Kidney (tissue), 14 donors: ENCODE measurements around the gene NBL1. TPM values are rescaled to one million over a fixed set of nuclear protein-coding genes. Genes with fewer than 3 reads are reported as not detected.

Experiments used
- DNase-seq, 5 donors: peaks; one replicate each; pipeline ENCODE4 v3.0.0-alpha.2; 2013 to 2020
- FAIRE-seq: peaks from 2 replicates; lab custom pipeline; 2012; peaks lifted over from hg19 to GRCh38; lab: Jason Lieb, UNC
- H3K27ac ChIP-seq, 2 donors: one replicate each; pipeline ENCODE4 v1.7.0; 2013; ENCODE audit warnings: low read depth in 2 of 2, low read length in 2 of 2, inconsistent platforms in 1 of 2
- H3K27me3 ChIP-seq: one replicate; pipeline ENCODE4 v1.7.1; 2013; ENCODE audit warnings: low read length, inconsistent platforms; ENCODE audit not compliant: control insufficient read depth, insufficient read depth
- H3K36me3 ChIP-seq, 3 donors: one replicate each; pipeline versions ENCODE4 v1.7.0 to v1.7.1; 2013; ENCODE audit warnings: low read length in 3 of 3, control low read depth in 1 of 3, inconsistent platforms in 1 of 3; ENCODE audit not compliant: insufficient read depth in 3 of 3, control insufficient read depth in 2 of 3
- H3K4me1 ChIP-seq, 3 donors: one replicate each; pipeline versions ENCODE4 v1.7.0 to v1.7.1; 2013; ENCODE audit warnings: low read length in 3 of 3, inconsistent platforms in 1 of 3, low read depth in 1 of 3; ENCODE audit not compliant: control insufficient read depth in 2 of 3, insufficient read depth in 2 of 3
- H3K4me3 ChIP-seq, 3 donors: one replicate each; pipeline versions ENCODE4 v1.7.0 to v1.8.1; 2013; ENCODE audit warnings: low read length in 3 of 3, control low read depth in 1 of 3, inconsistent platforms in 1 of 3
- H3K9ac ChIP-seq, 3 donors: one replicate each; pipeline versions ENCODE4 v1.7.0 to v1.7.1; 2013; ENCODE audit warnings: low read length in 3 of 3, control low read depth in 1 of 3, inconsistent platforms in 1 of 3
- H3K9me3 ChIP-seq, 3 donors: one replicate each; pipeline versions ENCODE4 v1.7.0 to v1.7.1; 2013; ENCODE audit warnings: low read length in 3 of 3, control low read depth in 1 of 3, inconsistent platforms in 1 of 3; ENCODE audit not compliant: control insufficient read depth in 2 of 3, insufficient read depth in 1 of 3
- intact Hi-C: fragments of 100-400 bp; cut with DNase I; formaldehyde crosslinking; loops from one replicate; pipeline ENCODE4 v1.11.1; 2022
- polyA plus RNA-seq: library from polyadenylated mRNA; stranded (reverse); fragments of 350-450 nt; fragmentation: Illumina TruSeq; extraction: RNeasy Lipid Tissue Mini Kit (QIAGEN cat#74804); gene quantifications from one replicate; pipeline ENCODE4 v1.2.3, GENCODE V29; 2014; ENCODE audit warnings: low read depth, low replicate concordance; ENCODE audit not compliant: insufficient read depth
- total RNA-seq: library from RNA; stranded (reverse); fragmentation: NEBNext Ultra II Directional; extraction: Animal tissue kit (Norgen Biotek cat#: 25700); gene quantifications from one replicate; pipeline ENCODE4 v1.2.1, GENCODE V29; 2021
- TF ChIP-seq, protein P1 (sequence below): IDR thresholded peaks from 3 replicates; pipeline ENCODE4 v1.5.1; 2012; ENCODE audit warnings: mild to moderate bottlenecking, moderate library complexity, borderline replicate concordance; ENCODE audit not compliant: insufficient read depth; ENCODE audit errors: extremely low read depth
- donor health status: control.
- donor health status: control.
- donor health status: control.
- donor health status: control.
- donor health status: control.
- donor health status: DM: yes; HTN: yes; CAD: no.
- donor health status: Normal renal cell carcinoma (clear cell type).

Gene NBL1
- total and polyA plus RNA-seq, 2 donors from 2014 or later = 47.4 to 141 TPM

DNA sequence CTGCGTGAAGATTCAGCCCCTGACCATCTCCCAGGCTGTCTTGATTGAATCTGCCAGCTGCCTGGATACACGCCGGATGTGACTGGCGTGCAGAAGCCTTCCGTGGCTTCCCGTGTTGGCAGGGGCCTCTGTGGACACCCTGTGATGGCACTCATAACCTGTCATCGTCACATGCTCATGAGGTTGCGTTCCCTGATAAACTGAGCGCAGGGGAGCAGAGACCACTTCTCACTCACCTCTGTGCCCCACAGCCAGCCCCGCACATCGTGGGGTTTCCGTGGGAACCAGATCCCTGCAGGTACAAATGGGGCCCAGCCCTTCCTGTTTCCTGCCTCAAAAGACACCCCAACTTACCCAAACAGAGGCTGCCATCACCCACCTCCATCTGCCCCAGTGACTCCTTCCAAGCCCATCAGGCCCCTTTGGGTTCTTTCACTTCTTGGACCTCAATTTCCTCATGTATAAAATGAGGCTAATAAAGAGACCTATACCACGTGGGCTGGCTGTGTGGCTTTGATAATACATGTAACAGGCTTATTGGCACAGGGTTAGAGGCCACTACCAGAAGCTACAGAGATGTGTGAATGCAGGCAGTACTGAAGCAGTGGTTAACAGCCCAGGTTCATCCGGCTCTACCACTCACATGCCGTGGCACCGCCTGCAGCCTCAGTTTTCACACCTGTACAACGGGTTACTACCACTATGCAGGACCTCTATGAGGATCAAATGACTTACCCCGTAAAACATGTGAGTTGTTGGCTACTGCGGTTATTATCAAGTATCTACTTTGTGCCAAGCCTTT, 44.1 kb downstream of the NBL1 start:
- Histone ChIP-seq H3K9me3 (no peaks in the 10 kb centered on the region), H3K4me1 (no peaks in the 10 kb centered on the region), H3K9ac (no peak overlapping the region), H3K4me3 (no peak overlapping the region), H3K27ac (no peak overlapping the region), H3K36me3 (peaks cover 0 to 13% (median 8%) of the 10 kb centered on the region in 3 donors), H3K27me3 (no peaks in the 10 kb centered on the region)
- intact Hi-C loops = no loop called here
- DNase-seq (no peak), FAIRE-seq (no peak)
- TF ChIP-seq, protein P1, sequence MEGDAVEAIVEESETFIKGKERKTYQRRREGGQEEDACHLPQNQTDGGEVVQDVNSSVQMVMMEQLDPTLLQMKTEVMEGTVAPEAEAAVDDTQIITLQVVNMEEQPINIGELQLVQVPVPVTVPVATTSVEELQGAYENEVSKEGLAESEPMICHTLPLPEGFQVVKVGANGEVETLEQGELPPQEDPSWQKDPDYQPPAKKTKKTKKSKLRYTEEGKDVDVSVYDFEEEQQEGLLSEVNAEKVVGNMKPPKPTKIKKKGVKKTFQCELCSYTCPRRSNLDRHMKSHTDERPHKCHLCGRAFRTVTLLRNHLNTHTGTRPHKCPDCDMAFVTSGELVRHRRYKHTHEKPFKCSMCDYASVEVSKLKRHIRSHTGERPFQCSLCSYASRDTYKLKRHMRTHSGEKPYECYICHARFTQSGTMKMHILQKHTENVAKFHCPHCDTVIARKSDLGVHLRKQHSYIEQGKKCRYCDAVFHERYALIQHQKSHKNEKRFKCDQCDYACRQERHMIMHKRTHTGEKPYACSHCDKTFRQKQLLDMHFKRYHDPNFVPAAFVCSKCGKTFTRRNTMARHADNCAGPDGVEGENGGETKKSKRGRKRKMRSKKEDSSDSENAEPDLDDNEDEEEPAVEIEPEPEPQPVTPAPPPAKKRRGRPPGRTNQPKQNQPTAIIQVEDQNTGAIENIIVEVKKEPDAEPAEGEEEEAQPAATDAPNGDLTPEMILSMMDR = no peak

DNA sequence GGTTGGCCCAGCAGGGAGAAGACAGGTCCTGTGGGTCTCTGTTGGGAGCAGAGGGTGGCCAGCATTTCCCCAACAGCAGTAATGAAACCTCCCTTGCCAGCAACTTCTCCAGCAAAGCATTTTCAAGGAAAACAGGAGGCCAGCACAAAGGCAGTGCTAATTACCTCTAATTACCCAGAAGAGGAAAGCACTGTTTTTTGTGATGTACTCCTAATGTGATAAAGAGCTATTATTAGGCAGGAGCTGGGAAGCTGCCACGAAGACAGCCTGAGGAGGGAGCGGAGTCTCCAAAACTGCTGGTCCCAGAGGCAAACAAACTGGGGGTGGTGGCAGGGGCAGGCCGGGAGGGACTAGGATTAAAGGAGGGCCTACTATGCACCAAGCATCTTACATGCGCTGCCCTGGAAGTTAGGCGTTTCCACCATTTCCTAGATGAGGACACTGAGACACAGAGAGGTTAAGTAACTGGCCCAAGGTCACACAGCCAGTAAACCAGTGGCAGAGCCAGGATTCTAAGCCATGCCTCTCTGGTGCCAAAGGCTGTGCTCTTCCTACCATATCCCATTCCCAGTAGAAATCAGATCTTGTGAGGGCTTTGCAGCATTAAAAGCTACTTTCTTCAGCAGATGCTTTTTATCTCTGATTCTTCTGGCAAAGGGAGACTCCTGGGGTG, 45.1 kb downstream of the NBL1 start:
- FAIRE-seq = no peak
- H3K9me3 ChIP-seq = no peaks in the 10 kb centered on the region
- no peak for DNase-seq
- no peaks in the 10 kb centered on the region for H3K27me3 ChIP-seq
- peaks cover 0 to 13% (median 8%) of the 10 kb centered on the region in 3 donors for H3K36me3 ChIP-seq
- H3K4me1 ChIP-seq = no peaks in the 10 kb centered on the region
- no peak overlapping the region for H3K4me3 ChIP-seq
- H3K27ac ChIP-seq = no peak overlapping the region
- TF ChIP-seq, protein P1 = no peak
- intact Hi-C loops = no loop called here
- no peak overlapping the region for H3K9ac ChIP-seq

DNA sequence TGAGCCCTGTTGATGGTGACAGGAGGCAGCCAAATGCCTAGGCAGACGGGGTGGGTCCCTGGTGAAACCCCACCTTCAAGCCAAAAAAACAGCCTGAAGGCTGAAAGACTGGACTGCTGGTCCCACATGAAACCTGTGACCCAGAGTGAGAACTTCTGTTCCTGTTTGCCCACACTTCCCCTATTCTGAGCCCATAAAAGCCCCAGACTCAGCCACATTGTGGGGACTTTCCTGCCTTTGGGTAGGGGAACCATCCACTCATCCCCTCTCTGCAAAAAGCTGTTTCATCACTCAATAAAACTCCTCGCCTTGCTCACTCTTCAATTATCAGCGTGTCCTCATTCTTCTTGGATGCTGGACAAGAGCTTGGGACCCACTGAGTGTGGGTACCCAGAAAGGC, 45.7 kb downstream of the NBL1 start:
- intact Hi-C loops = no loop called here
- Histone ChIP-seq H3K36me3 (peaks cover 0 to 13% (median 8%) of the 10 kb centered on the region in 3 donors), H3K9me3 (no peaks in the 10 kb centered on the region), H3K4me1 (no peaks in the 10 kb centered on the region), H3K4me3 (no peak overlapping the region), H3K9ac (no peak overlapping the region), H3K27ac (no peak overlapping the region), H3K27me3 (no peaks in the 10 kb centered on the region)
- no peak for DNase-seq
- FAIRE-seq = no peak
- TF ChIP-seq, protein P1 = no peak
